Stimulated activated CD4-positive, alpha-beta T cell treated with anti-CD3 and anti-CD28 coated beads, Interleukin-4, amount 100 ng/mL, for 48 hours (primary cell): ENCODE measurements around the gene TLK1.

ENCODE experiments used
- DNase-seq, 2 donors: peaks; one replicate each; pipeline ENCODE4 v3.0.0-alpha.2; 2020; ENCODE audit warnings: low read depth in 2 of 2

TLK1 gene

DNA sequence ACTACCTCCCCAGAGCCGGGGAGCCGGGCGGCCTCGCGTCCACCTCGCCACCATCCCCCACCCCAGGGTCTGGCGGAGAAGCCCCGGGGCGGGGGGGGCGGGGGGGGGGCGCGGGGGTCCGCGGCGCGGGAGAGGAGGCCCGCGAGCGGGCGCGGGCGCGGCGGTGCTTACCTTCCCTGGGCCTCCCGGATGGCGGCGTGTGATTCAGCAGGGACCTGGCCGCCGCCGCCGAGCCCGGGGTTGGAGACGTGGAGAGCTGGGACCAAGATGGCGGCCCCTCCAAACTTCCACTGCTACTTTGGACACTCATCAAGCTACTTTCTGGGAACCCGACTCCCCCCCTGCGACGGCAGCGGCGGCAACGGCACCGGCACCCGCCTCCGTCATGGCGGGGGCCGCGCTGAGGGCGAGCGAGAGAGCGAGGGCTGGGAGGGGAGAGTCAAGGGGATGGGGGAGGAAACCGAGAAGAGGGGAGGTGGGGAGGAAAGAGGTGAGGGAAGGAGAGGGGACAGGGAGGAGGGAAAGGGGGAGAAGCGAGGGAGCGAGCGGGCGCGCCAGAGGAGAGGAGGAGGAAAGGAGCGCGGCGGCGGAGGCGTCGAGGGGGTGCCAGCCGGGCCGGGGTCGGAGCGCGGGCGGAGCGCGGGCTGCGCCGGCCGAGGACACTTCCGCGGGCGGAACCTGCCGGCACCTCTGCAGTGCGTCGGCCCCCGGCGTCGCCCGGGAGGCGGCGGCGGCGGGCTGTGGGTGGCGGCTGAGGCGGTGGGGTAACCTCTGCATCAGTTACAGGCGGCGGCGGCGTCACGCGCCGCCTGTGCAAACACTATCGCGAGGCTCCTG, at the start of gene TLK1:
TSS of gene TLK1 (minus strand) at position 775 of the 837 bp plus-strand sequence. CDS start at position 310, 465 bp downstream.
- DNase-seq, result peak; percentile 65 to 67

GRCh38 chr2:171210216-171210863, 49.6 kb upstream of the TLK1 start:
- no peak for DNase-seq

GRCh38 chr2:171208657-171209056, 48.0 kb upstream of the TLK1 start:
- DNase-seq, result no peak

GRCh38 chr2:171206422-171207115, 45.9 kb upstream of the TLK1 start:
- DNase-seq, result no peak

DNA sequence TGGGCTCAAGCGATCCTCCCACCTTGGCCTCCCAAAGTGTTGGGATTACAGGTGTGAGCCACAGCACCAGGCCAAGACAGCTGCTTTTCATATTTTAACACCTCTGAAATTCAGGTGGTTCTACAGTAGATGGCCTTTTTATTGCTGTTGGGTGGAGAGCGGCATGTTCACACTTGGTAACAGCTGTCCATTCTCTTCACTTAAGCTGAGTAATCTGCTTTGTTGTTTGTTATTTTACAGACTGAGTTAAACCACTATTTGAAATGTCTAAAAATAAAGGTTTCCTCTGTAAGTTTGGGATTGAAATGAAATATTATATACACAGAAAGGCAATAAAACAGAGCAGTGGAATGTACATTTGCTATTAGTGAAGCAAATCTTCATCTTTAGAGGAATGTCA, 44.9 kb upstream of the TLK1 start:
- DNase-seq, result no peak

GRCh38 chr2:171201767-171202166, 41.1 kb upstream of the TLK1 start:
- no peak for DNase-seq

DNA sequence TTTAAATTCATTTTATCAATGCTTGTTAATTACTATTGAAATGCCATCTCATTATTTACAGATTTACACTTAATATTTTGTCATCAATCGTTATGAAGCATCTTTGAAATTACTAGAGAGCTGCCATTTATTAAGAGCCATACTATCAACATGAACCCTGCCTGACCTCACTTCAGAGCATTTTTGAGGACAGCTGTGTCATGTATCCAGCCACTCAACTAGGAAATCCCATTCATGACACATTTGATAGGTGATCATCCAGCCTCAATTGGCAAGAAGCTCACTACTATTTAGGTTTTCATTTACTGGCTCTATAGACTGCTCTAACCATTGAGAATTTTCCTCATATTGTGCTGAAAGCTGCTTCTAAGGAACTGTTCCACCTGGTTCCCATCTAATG, 40.6 kb upstream of the TLK1 start:
- no peak for DNase-seq

- DNase-seq, result no peak
Observed at GRCh38 chr2:171200469-171200868, 39.8 kb upstream of the TLK1 start.

DNA sequence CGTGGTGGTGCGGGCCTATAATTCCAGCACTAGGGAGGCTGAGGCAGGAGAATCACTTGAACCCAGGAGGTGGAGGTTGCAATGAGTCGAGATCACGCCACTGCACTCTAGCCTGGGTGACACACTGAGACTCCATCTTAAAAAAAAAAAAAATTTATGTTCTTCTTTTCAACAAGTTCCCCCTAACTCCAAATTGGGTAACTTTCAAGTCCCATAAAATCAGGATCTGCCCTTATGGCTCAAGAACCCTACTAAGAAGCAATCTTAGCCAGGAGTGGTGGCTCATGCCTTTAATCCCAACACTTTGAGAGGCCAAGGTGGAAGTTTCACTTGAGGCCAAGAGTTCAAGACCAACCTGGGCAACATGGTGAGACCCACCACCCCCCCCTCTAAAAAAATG, 30.3 kb upstream of the TLK1 start:
- DNase-seq, result no peak

GRCh38 chr2:171187819-171188218, 27.1 kb upstream of the TLK1 start:
- no peak for DNase-seq

DNA sequence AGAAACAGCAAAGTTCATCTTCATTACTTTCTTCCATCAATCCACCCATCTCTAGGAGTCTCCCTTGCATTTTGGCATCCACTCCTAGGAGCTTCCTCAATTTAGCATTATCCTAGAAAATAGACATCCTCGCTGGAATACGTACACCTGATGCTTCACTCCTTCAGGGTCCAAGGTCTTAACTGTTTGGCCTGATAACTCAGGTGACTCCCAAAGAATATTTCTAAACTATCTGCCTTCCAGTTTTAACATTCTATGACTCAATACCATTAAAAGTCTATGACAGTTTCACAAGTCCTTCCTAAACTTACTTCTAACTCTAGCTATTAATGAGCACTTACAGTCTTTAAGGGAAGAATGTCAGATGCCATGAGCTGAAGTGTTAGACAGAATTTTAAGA, 26.5 kb upstream of the TLK1 start:
- DNase-seq, result no peak

DNA sequence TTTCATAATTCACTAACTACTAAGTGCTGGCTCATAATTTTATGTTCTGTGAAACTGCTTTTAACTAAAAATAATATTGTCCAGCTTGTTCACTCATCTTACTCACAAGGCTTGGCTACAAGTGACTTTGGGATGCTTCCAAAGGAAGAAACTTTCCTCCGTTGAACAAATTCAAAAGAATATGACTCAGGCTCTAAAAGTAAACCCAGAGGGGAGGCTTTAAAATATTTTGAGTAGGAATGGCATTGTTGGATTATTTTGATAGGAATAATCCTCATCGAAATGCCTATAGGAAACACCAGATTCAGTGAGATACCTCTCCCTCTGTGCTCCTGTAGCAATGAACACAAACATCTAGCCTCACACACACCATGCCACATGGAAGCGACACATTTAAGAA, 25.2 kb upstream of the TLK1 start:
- DNase-seq, result no peak

DNA sequence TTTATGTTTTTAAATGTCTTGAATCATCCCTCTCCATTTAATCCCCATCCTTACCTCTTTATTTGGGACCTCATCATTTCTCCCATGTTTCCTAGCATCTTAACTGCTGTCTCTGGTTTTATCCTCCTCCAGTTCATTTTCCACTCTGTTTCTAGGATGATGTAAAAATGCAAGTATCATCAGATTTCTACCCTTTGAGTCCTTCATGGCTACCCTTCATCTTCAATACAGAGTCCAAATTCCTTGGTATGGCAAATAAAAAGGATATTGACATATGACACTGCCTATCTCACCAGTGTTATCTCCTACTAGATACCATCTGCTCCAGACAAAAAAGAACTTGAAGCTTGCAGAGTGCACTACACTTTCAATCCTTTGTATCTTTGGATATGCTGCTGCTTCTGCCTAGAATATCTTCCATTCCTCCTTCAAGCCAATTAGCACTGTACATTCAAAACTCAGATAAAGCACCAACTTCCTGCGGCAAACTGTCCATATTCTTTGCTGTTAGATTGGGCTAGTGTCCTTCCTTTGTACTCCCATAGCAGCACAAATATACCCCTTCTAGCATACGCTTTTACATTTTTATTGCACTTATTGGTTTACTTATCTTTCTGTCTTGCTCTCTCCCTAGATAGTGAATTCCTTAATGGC, 24.6 kb upstream of the TLK1 start:
- no peak for DNase-seq

DNA sequence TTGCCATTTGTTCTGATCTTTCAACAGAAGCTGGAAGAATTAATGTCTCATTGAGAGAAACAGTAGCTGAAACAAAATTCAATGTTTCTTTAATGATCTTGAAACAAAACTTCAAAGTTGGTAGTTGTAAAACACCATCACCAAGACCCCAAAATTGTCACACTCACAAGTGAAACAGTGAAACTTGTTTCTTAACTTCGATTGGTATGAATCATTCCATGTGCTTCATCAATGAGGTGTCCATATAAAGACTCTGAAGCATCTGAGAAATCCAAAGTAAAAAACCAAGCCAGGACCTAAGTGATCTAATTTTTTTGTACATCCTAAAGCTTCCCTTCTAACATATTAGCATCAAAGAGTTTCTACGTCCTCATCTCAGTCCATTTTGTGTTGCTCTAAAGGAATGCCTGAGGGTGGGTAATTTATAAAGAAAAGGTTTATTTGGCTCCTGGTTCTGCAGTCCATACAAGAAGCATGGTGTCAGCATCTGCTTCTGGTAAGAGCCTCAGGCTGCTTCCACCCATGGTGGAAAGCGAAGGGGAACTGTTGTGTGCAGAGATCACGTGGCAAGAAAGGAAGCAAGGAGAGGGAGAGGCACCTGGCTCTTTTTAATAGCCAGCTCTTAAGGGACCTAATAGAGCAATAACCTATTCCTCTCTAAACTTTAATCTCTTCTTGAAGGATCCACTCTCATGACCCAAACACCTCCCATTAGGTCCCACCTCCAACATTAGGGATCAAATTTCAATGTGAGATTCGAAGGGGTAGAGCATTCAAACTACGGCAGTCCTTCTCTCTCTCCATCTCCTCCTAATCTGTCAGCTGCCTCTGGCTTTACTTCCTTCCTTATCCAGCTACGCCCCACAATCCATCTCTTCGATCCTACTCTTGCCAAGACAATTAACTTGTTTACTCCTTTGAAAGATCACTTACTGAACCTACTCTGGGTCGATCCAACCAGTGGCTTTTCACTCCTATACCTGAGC, 20.7 kb upstream of the TLK1 start:
- DNase-seq, result no peak

DNA sequence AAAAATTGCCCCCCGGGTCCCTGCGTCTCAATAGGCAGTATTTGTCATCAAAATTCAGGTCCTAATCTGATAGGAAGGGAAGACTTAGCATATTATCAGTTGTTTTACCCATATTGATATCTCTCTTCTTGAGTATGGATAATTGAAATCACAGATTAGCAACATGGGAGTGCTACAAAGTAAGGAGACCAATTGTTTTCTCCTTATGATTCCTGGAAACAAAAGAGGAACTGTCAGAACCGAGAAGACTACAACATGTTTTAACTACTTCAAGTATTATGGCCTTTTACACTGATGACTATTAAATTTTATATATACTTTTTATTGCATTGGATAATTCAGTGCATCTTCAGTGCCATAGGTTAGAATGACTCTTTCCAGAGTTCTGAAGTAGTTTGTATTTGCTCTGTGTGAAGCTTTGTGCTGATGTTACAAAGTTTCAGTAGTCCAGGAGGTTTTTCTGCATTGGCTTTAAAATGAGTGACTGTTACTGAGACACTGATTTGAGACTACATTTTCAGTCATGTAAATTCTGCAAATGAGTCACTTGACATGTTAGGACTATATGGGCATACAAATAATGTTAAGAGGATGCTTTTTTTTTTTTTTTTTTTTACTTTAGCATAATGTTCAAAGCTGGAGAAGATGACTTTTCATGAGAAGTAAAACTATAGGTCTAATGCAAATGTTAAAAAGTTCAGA, 19.7 kb upstream of the TLK1 start:
- DNase-seq, result no peak

GRCh38 chr2:171178993-171179392, 18.3 kb upstream of the TLK1 start:
- DNase-seq, result no peak

DNA sequence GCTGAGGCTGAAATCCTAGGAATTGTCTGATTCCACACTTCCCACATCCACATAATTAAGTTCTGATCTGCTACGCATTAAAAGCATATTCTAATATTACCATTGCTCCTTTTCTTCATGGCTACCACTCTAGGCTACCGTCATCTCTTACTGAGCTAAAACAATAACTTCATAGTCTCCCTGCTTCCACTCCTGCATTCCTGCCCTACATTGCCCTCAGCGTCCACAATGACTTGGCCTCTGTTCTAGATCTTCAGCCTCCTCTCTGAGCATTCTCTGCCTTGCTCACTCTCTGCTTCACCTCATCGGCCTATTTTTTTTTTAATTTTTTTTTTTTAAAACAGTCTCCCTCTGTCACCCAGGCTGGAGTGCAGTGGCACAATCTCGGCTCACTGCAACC, 15.8 kb upstream of the TLK1 start:
- DNase-seq, result no peak

DNA sequence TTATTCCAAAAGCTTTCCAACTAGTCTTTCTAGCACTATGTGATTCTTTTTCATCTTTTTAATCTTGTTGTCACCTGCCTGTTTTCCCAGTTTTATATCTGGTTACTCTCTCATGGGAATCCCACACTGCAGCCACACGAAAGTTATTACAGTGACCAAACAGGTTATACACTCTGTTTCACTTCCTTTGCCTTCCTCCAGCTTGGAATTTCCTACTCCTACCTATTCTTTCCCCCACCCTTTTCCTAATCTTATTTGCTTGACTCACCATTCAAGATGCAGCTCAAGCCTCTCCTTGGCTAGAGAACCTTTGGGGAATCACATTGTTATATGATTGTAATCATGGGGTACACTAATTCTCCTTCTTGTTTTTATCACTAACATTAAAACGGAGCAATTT, 13.4 kb upstream of the TLK1 start:
- DNase-seq, result no peak

GRCh38 chr2:171173087-171173486, 12.4 kb upstream of the TLK1 start:
- no peak for DNase-seq

GRCh38 chr2:171171808-171172207, 11.1 kb upstream of the TLK1 start:
- DNase-seq, result no peak
